HepG2 (cell line): ENCODE results near the gene KMT2D. TPM values are rescaled to one million over a fixed set of nuclear protein-coding genes. Genes with fewer than 3 reads are reported as not detected.

Experiments used
- ARID2 ChIP-seq: sonication (generic); formaldehyde crosslinking; IDR thresholded peaks from 2 replicates; pipeline ENCODE4 v1.8.1; 2022; ENCODE audit warnings: mild to moderate bottlenecking, missing genetic modification reagents, borderline replicate concordance
- ETV5 ChIP-seq: IDR thresholded peaks from 2 replicates; pipeline ENCODE4 v1.6.1; 2018; ENCODE audit warnings: missing biosample characterization, missing genetic modification reagents, inconsistent platforms, borderline replicate concordance
- KAT7 ChIP-seq: IDR thresholded peaks from 2 replicates; pipeline ENCODE4 v1.6.1; 2018; ENCODE audit warnings: borderline replicate concordance, missing compliant biosample characterization
- NCOA2 ChIP-seq: sonication (generic); formaldehyde crosslinking; IDR thresholded peaks from 2 replicates; pipeline ENCODE4 v1.8.0; 2022; ENCODE audit warnings: inconsistent platforms
- RFX3 ChIP-seq: IDR thresholded peaks from 2 replicates; pipeline ENCODE4 v1.6.1; 2016; ENCODE audit warnings: missing biosample characterization, missing genetic modification reagents
- SATB2 ChIP-seq: sonication (generic); formaldehyde crosslinking; IDR thresholded peaks from 2 replicates; pipeline ENCODE4 v1.5.0; 2020; ENCODE audit warnings: missing genetic modification reagents
- TBP ChIP-seq: sonication (generic); formaldehyde crosslinking; IDR thresholded peaks from 2 replicates; pipeline ENCODE4 v1.5.0; 2020; ENCODE audit warnings: missing genetic modification reagents
- ZBTB21 ChIP-seq: sonication (generic); formaldehyde crosslinking; IDR thresholded peaks from 2 replicates; pipeline ENCODE4 v1.4.0; 2020; ENCODE audit warnings: missing genetic modification reagents
- ZNF136 ChIP-seq: sonication (generic); formaldehyde crosslinking; IDR thresholded peaks from 2 replicates; pipeline ENCODE4 v1.8.1; 2022; ENCODE audit warnings: low read depth, mild to moderate bottlenecking, moderate library complexity, missing genetic modification reagents
- ZNF264 ChIP-seq: sonication (generic); formaldehyde crosslinking; IDR thresholded peaks from 2 replicates; pipeline ENCODE4 v1.4.0; 2020; ENCODE audit warnings: missing genetic modification reagents
- ZNF3 ChIP-seq: IDR thresholded peaks from 2 replicates; pipeline ENCODE4 v1.7.0; 2017; ENCODE audit warnings: inconsistent platforms
- ZNF318 ChIP-seq: sonication (generic); formaldehyde crosslinking; IDR thresholded peaks from 2 replicates; pipeline ENCODE4 v1.4.0; 2020; ENCODE audit warnings: mild to moderate bottlenecking, missing genetic modification reagents
- ZNF484 ChIP-seq: sonication (generic); formaldehyde crosslinking; IDR thresholded peaks from 2 replicates; pipeline ENCODE4 v1.5.1; 2020; ENCODE audit warnings: mild to moderate bottlenecking, low read depth, missing genetic modification reagents, borderline replicate concordance
- ZNF501 ChIP-seq: sonication (generic); formaldehyde crosslinking; IDR thresholded peaks from 2 replicates; pipeline ENCODE4 v1.5.1; 2020; ENCODE audit warnings: mild to moderate bottlenecking, moderate library complexity, missing genetic modification reagents
- ZNF510 ChIP-seq: sonication (generic); formaldehyde crosslinking; IDR thresholded peaks from 2 replicates; pipeline ENCODE4 v1.4.0; 2020; ENCODE audit warnings: low read depth, mild to moderate bottlenecking, missing genetic modification reagents
- ZNF556 ChIP-seq: sonication (generic); formaldehyde crosslinking; IDR thresholded peaks from 2 replicates; pipeline ENCODE4 v1.4.0; 2020; ENCODE audit warnings: mild to moderate bottlenecking, missing genetic modification reagents, borderline replicate concordance
- polyA plus RNA-seq, 8 experiments: library from polyadenylated mRNA; depleted of rRNA in 3 of 8; stranded (reverse) in 7 of 8; unstranded in 1 of 8; fragments of >200 nt; fragmentation: Illumina TruSeq in 4 of 8; extraction: Trizol in 4 of 8; gene quantifications; 2 replicates each; pipeline versions ENCODE4 v1.2.1 to v1.2.3, GENCODE V29; 2011 to 2016; ENCODE audit warnings: low read depth in 4 of 8, missing spikeins in 1 of 8, mixed read lengths in 1 of 8; ENCODE audit not compliant: insufficient read depth in 1 of 8
- total RNA-seq, 5 experiments: library from RNA; depleted of rRNA; stranded (reverse); fragments of >200 nt; fragmentation: Illumina TruSeq; extraction: Trizol; gene quantifications; 2 replicates each; pipeline ENCODE4 v1.2.3, GENCODE V29; 2016; ENCODE audit warnings: low read depth in 1 of 5
- TF ChIP-seq, protein P1 (sequence below): IDR thresholded peaks from 2 replicates; pipeline ENCODE4 v1.6.1; 2016
- TF ChIP-seq, protein P2 (sequence below): sonication (generic); formaldehyde crosslinking; IDR thresholded peaks from 2 replicates; pipeline ENCODE4; 2020; ENCODE audit warnings: missing genetic modification reagents, mild to moderate bottlenecking, borderline replicate concordance

KMT2D gene
- total and polyA plus RNA-seq, 2 of the 13 experiments (the other 11 are each of a cell fraction or from before 2014, with no cell fraction given), result 8.1 to 10.4 TPM

DNA sequence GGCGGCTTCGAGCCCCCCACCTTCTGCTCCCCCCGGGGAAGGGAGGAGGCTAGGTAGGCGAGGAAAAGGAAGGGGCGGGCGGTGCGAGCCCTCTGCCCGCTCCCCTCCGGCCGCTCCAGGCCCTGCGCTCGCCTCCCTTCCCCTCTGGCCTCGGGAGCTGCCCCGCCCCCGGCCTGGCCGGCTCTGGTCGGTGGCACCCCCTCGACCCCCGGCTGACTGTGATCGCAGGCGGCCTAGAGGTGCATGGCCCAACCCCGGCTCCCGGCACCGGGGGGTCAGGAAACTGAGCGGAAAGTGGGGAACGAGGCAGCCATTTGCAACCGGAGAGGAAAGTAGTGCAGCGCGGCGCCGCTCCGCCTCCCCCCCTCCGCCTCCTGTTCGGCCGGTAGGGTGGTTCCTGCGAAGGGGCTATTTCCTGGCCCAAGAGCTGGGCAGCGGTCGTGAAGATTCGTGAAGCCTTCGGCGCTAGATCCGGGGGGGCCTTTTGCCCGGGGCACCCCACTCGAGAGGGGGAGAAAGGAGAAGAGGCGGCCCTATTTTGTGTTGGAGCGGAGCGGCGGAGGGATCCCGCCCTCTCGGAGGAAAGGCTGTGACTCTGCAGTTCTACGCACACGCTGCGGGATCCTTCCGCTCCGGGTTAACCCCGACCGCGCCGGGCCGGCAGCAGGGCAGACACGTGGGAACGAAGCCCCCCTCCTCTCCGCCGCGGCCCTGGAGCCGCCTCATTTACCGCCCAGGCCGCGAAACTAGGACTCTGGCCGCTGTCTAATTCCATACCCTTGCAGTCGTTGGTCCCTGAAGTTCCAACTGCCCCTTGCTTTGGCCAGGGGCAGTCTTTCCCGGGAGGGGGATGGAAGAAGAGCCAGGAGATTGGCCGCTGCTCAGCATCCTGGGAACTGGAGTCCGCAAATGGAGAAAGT lies at the start of gene KMT2D (continued):
- no peak for TF ChIP-seq ZNF318
- TF ChIP-seq ETV5 (CRISPR knock-in tag), result peak; percentile 53
- no peak; the same call in 1 of the 2 replicates for TF ChIP-seq ZNF264 (CRISPR knock-in tag)
- peak; percentile 90 for TF ChIP-seq ZNF501 (CRISPR knock-in tag)
- no peak; the same call in 1 of the 2 replicates for TF ChIP-seq ZNF510 (CRISPR knock-in tag)
- no peak for TF ChIP-seq TBP (CRISPR knock-in tag)
- TF ChIP-seq KAT7 (CRISPR knock-in tag), result peak; percentile 89; the same call in 1 of the 2 replicates
- no peak for TF ChIP-seq ZNF3 (CRISPR knock-in tag)
- TF ChIP-seq ARID2 (CRISPR knock-in tag), result 0 out of 2 replicates have a peak, but pooled peaks have one; percentile 59
- TF ChIP-seq, protein P1, sequence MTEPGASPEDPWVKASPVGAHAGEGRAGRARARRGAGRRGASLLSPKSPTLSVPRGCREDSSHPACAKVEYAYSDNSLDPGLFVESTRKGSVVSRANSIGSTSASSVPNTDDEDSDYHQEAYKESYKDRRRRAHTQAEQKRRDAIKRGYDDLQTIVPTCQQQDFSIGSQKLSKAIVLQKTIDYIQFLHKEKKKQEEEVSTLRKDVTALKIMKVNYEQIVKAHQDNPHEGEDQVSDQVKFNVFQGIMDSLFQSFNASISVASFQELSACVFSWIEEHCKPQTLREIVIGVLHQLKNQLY (CRISPR knock-in tag), result no peak
- no peak for TF ChIP-seq ZNF484
- TF ChIP-seq RFX3, result no peak
- TF ChIP-seq ZNF136, result no peak
- no peak for TF ChIP-seq NCOA2 (CRISPR knock-in tag)
- TF ChIP-seq, protein P2, sequence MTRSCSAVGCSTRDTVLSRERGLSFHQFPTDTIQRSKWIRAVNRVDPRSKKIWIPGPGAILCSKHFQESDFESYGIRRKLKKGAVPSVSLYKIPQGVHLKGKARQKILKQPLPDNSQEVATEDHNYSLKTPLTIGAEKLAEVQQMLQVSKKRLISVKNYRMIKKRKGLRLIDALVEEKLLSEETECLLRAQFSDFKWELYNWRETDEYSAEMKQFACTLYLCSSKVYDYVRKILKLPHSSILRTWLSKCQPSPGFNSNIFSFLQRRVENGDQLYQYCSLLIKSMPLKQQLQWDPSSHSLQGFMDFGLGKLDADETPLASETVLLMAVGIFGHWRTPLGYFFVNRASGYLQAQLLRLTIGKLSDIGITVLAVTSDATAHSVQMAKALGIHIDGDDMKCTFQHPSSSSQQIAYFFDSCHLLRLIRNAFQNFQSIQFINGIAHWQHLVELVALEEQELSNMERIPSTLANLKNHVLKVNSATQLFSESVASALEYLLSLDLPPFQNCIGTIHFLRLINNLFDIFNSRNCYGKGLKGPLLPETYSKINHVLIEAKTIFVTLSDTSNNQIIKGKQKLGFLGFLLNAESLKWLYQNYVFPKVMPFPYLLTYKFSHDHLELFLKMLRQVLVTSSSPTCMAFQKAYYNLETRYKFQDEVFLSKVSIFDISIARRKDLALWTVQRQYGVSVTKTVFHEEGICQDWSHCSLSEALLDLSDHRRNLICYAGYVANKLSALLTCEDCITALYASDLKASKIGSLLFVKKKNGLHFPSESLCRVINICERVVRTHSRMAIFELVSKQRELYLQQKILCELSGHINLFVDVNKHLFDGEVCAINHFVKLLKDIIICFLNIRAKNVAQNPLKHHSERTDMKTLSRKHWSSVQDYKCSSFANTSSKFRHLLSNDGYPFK (CRISPR knock-in tag), result peak; percentile 79; the same call in 1 of the 2 replicates
- peak; percentile 70; the same call in 1 of the 2 replicates for TF ChIP-seq ZNF556 (CRISPR knock-in tag)
- no peak; the same call in 1 of the 2 replicates for TF ChIP-seq SATB2 (CRISPR knock-in tag)
- TF ChIP-seq ZBTB21 (CRISPR knock-in tag), result no peak
